Renal pelvis (tissue), 12 donors: ENCODE data around the gene ZNF503. TPM values are rescaled to one million over a fixed set of nuclear protein-coding genes. Genes with fewer than 3 reads are reported as not detected.

Source experiments
- DNase-seq: peaks from one replicate; pipeline ENCODE4 v3.0.0-alpha.2; 2013
- long read RNA-seq, 16 experiments: transcript quantifications; one replicate each; lab custom pipeline, GENCODE V29; 2026
- polyA plus RNA-seq, 3 donors: library from polyadenylated mRNA; unstranded; fragments of 120-200 nt; gene quantifications; one replicate each; pipeline ENCODE4 v1.2.1, GENCODE V29; 2013; ENCODE audit not compliant: insufficient read length in 3 of 3

ZNF503 gene, protein sequence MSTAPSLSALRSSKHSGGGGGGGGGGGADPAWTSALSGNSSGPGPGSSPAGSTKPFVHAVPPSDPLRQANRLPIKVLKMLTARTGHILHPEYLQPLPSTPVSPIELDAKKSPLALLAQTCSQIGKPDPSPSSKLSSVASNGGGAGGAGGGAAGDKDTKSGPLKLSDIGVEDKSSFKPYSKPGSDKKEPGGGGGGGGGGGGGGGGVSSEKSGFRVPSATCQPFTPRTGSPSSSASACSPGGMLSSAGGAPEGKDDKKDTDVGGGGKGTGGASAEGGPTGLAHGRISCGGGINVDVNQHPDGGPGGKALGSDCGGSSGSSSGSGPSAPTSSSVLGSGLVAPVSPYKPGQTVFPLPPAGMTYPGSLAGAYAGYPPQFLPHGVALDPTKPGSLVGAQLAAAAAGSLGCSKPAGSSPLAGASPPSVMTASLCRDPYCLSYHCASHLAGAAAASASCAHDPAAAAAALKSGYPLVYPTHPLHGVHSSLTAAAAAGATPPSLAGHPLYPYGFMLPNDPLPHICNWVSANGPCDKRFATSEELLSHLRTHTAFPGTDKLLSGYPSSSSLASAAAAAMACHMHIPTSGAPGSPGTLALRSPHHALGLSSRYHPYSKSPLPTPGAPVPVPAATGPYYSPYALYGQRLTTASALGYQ
- polyA plus RNA-seq = 10 to 100 TPM; 66.8 to 93.0 (median 75.9) TPM
- long read RNA-seq, donor 1, transcript ZNF503-201 (2 exons, 3,347 nt) = major isoform, 51 of 82 reads
- long read RNA-seq, donor 1, partial matches to known transcripts = 5 of 82 reads
- long read RNA-seq, donor 1, other reads (novel, unspliced or antisense) = 26 of 82 reads
- long read RNA-seq, donor 2, transcript ZNF503-201 (2 exons, 3,347 nt) = major isoform, 46 of 46 reads
- long read RNA-seq, donor 2, partial matches to known transcripts = 0 of 46 reads
- long read RNA-seq, donor 2, other reads (novel, unspliced or antisense) = 0 of 46 reads
- long read RNA-seq, donor 3, transcript ZNF503-201 (2 exons, 3,347 nt) = major isoform, 41 of 41 reads
- long read RNA-seq, donor 3, partial matches to known transcripts = 0 of 41 reads
- long read RNA-seq, donor 3, other reads (novel, unspliced or antisense) = 0 of 41 reads
- long read RNA-seq, donor 4, transcript ZNF503-201 (2 exons, 3,347 nt) = major isoform, 43 of 43 reads
- long read RNA-seq, donor 4, partial matches to known transcripts = 0 of 43 reads
- long read RNA-seq, donor 4, other reads (novel, unspliced or antisense) = 0 of 43 reads
- long read RNA-seq, donor 5, transcript ZNF503-201 (2 exons, 3,347 nt) = major isoform, 31 of 31 reads
- long read RNA-seq, donor 5, partial matches to known transcripts = 0 of 31 reads
- long read RNA-seq, donor 5, other reads (novel, unspliced or antisense) = 0 of 31 reads
- long read RNA-seq, donor 6, transcript ZNF503-201 (2 exons, 3,347 nt) = major isoform, 45 of 45 reads
- long read RNA-seq, donor 6, partial matches to known transcripts = 0 of 45 reads
- long read RNA-seq, donor 6, other reads (novel, unspliced or antisense) = 0 of 45 reads
- long read RNA-seq, donor 7, transcript ZNF503-201 (2 exons, 3,347 nt) = major isoform, 61 of 61 reads
- long read RNA-seq, donor 7, partial matches to known transcripts = 0 of 61 reads
- long read RNA-seq, donor 7, other reads (novel, unspliced or antisense) = 0 of 61 reads
- long read RNA-seq, donor 8, transcript ZNF503-201 (2 exons, 3,347 nt) = major isoform, 10 of 10 reads
- long read RNA-seq, donor 8, partial matches to known transcripts = 0 of 10 reads
- long read RNA-seq, donor 8, other reads (novel, unspliced or antisense) = 0 of 10 reads
- long read RNA-seq, donor 9, transcript ZNF503-201 (2 exons, 3,347 nt) = major isoform, 51 of 51 reads
- long read RNA-seq, donor 9, partial matches to known transcripts = 0 of 51 reads
- long read RNA-seq, donor 9, other reads (novel, unspliced or antisense) = 0 of 51 reads
- long read RNA-seq, donor 10, transcript ZNF503-201 (2 exons, 3,347 nt) = major isoform, 41 of 41 reads
- long read RNA-seq, donor 10, partial matches to known transcripts = 0 of 41 reads
- long read RNA-seq, donor 10, other reads (novel, unspliced or antisense) = 0 of 41 reads
- long read RNA-seq, donor 11, transcript ZNF503-201 (2 exons, 3,347 nt) = major isoform, 38 of 38 reads
- long read RNA-seq, donor 11, partial matches to known transcripts = 0 of 38 reads
- long read RNA-seq, donor 11, other reads (novel, unspliced or antisense) = 0 of 38 reads
- long read RNA-seq, donor 12, transcript ZNF503-201 (2 exons, 3,347 nt) = major isoform, 69 of 69 reads
- long read RNA-seq, donor 12, partial matches to known transcripts = 0 of 69 reads
- long read RNA-seq, donor 12, other reads (novel, unspliced or antisense) = 0 of 69 reads
- long read RNA-seq, donor 13, transcript ZNF503-201 (2 exons, 3,347 nt) = major isoform, 27 of 27 reads
- long read RNA-seq, donor 13, partial matches to known transcripts = 0 of 27 reads
- long read RNA-seq, donor 13, other reads (novel, unspliced or antisense) = 0 of 27 reads
- long read RNA-seq, donor 14 = 0 reads
- long read RNA-seq, donor 15, transcript ZNF503-201 (2 exons, 3,347 nt) = major isoform, 39 of 44 reads
- long read RNA-seq, donor 15, partial matches to known transcripts = 5 of 44 reads
- long read RNA-seq, donor 15, other reads (novel, unspliced or antisense) = 0 of 44 reads
- long read RNA-seq, donor 16, transcript ZNF503-201 (2 exons, 3,347 nt) = major isoform, 31 of 43 reads
- long read RNA-seq, donor 16, partial matches to known transcripts = 0 of 43 reads
- long read RNA-seq, donor 16, other reads (novel, unspliced or antisense) = 12 of 43 reads

DNA sequence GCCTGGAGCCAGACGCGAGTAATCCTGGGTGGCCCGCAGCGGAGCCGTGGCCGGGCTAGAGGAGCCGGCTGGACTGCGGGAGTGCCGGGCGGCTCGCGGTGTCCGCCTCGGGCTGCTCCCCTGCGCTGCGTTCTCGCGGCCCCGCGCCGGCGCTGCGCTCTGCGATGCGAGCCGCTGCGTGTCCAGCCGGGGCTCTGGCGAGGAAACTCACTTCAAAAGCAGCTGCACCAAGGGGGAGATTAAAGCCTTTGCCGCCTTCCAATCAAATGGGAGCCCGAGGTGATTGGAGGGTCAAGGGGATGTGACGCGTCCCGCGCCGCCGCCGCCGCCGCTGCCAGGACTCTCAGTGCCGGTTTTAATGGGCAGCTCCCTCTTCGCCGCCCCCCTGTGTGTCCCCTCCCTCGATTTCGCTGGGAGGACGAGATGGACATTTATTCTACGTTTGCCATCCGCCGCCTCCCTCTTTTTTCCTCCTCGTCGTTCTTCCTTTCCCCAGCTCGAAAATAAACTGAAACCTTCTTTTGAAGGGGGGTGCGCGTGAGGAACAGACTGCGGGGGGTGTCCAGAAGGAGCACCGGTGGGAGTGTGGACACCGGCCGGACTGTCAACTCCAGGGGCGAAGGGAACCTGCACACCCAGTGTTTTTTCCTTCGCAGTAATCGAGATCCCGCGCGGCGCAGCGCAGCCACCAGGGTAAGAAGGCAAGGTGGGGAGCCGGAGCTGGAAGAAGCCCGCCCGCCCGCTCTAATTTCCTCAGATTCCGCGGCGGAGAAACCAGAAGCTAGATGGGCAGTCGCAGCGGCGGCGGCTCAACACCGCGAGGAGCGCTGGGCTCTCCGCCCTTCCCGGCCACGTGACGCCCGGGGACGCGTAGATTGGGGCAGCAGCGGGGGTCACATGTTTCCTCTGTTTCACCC lies at the start of gene ZNF503:
Gene ZNF503, minus strand, starts transcription at position 196 of the 917 bp plus-strand sequence. CDS start 345 bp downstream, outside the sequence.
- DNase-seq = peak; percentile 99

DNA sequence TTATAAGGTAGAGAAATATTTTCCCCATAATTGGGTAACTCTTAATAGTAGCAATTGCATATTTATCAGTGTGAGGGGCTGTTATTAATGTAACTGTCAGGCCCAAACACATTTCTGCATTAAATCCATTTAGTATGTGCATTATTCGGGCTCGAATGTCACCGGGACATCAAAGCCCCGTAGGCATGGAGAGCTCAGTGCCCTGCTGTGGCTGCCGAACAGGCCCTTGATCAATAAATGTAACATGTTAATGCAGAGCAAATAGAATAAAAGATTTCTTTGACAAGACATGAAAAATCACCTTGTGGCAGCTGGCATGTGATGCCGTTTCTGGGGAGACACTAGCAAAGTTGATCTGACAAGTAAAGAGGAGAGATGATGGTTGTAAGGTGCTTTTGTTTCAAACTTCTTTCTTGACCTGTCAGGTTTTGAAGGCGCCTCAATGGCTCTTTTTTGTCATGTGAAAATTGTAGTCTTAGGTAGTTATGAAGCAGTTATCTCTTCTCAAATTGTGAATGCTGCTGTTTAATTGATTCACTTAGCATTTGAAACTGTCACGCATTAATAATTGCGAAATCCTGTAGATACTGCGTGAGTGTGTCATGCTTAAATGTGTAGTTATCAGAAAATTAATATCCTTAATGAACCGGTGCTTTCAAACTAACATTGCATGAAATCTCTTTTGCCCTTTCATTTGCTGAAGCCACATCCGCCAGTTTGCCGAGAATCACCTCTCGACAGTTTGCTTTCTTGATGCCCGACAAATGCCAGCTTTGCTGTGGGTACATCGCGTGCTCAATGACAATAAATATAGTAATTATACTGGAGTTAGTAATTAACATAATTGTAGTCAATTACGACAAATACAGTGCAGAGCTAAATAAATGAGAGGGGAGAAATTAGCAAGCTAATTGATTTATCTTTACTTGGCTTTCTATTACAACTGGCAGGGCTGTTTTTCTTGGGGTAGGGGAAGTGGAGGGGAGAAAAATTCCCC lies 49.4 kb upstream of the ZNF503 start:
- DNase-seq = no peak

DNA sequence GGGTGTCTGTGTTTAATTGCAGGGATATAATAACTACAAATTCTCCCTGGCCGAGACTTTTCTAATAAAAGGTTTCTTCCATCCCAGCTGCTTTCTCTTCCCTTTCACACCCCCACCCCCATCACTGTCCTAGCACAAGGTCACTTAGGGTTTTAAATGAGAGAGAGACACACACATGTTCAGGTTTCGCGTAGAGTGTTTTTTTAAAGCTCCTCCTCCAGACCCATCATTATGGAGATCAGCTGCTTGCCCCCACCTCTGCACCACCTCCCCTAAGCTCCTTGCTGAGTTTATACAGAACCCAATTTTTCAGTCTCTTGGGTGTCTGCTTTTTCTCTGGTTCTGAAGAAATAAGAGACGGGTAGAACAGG lies 48.5 kb upstream of the ZNF503 start:
- DNase-seq = no peak

DNA sequence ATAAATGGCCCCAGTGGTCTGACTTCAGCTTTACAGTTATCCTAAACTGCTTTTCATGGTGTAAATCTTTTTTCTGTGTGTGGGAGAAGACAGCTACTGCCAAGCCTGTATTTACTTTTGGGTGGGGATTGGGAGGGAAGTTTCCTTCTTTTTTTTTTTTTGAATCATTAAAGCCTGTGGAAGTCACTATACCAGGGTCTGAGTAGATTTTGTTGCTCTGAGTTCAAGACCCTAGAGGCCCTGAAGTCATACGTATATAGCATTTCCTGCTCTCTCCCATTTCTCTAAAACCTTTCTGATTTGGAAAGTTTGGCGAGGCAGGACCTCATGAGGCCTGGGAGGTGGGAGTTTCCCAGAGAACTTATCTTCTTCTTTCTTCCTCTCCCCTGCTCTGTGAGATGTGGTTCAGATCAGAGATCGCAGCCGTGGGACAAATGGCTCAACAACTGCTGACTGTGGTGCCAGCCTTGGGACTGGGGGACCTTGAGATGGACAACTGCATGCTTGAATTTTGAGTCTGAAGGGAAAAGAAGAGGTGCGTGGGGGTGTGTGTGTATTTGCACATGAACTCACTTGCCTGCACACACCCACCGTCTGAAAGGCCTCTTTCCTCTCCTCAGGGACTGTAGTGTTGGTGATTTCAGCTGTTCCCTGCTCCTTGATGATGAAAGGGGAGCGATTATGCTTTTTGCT lies 48.0 kb upstream of the ZNF503 start:
- peak; percentile 54 for DNase-seq

DNA sequence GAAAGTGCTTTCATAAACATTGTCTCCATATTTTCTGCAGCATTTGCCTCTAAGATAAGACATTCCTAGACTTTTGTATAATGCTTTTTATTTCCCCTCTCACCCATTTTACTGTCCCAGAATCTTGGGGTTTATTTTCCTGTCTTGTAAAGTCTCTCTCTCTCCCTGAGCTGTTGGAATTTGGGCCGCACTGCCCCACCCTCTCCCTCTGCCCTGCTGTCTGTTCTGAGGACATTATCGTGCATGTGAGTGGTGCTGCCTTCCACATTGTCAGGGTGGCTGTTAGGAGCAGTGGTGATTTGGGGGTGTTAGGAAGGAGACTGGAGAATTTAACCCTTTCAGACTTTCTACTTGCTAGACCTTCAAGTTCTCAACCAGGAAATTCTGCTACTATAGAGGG lies 46.6 kb upstream of the ZNF503 start:
- no peak for DNase-seq

DNA sequence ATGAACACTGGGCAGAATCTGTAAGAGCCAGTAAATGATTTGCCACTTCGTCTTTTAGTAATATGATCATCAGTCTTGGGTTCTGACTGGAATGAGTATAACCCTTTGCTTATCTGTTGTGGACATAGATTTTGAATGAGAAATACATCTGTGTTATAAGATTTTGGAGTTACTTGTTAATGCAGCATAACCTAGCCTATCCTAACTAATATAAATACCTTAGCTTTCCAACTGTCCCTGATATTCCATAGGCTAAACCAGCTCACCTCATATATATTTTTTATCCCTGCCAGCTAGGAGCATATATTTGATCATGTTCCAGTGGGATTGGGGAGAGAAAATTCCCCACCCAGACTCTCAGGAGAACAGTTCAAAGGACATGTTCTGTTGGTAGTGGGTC lies 44.9 kb upstream of the ZNF503 start:
- no peak for DNase-seq

DNA sequence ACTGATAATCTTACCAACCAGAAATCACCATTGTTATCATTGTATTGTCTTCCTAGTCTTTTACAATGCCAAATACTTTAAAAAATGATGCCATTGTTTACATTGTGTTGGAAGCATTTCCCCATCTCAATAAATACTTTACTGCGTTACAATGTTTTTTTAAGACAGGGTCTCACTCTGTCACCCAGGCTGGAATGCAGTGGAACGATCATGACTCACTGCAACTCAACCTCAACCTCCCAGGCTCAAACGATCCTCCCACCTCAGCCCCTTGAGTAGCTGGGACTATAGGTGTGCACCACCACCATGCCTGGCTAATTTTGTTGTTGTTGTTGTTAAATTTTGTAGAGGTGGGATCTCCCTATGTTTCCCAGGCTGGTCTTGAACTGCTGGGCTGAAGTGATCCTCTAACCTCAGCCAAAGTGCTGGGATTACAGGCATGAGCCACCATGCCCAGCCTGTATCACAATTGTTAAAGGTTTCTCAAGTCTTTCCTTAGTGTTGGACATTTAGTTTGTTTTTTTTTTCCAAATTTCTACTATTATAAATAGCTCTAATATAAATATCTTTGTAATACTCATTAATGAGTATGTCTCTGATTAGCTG lies 43.3 kb upstream of the ZNF503 start:
- no peak for DNase-seq

DNA sequence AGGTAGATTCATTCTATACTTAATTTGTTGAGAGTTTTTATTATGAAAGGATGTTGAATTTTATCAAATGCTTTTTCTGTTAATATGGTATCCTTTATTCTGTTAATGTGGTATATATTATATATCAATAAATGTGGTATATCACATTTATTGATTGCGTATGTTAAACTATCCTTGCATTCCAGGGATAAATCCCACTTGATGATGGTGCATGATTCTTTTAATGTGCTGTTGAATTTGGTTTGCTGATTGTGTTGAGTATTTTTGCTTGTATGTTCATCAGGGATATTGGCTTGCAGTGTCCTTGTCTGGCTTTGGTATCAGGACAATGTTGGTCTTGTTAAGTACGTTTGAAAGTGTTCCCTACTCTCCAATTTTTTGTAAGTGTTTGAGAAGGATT lies 41.8 kb upstream of the ZNF503 start:
- no peak for DNase-seq

DNA sequence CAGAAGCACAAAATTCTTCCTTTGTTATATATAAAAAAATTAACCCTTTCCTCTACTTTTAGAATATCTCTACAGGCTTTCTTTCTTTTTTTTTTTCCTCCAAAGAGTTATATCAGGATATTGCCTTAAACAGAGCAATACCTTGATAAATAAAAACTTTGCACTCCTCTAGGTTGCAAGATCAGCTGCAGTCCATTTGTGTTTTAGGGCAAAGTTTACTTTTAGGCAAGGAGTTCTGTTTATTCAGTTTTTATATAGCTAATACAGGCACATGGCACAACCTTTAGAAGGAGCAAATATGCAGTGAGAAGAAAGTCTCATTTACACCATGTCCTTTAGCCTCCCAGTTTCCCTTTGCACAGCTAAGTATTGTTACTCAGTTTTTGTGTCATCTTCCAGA lies 40.1 kb upstream of the ZNF503 start:
- DNase-seq = no peak

DNA sequence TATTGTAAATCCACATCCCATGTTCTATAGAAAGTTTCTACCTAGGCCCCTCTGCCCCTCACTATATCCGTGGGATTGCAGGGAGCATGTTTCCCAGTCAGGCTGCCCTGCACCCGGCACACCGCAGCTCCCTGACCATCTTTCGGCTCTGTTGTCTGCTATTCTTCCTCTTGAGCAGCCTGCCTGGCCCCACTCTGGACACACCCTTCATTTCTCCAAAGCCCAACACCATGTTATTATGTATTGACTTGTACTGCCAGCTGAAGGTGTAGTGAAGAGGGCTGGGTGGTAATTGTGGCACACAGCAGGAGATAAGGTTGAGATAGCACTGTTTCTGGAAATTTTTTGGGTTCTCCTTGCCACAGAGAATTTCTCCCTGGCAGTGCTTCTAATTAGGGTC lies 39.6 kb upstream of the ZNF503 start:
- DNase-seq = no peak

DNA sequence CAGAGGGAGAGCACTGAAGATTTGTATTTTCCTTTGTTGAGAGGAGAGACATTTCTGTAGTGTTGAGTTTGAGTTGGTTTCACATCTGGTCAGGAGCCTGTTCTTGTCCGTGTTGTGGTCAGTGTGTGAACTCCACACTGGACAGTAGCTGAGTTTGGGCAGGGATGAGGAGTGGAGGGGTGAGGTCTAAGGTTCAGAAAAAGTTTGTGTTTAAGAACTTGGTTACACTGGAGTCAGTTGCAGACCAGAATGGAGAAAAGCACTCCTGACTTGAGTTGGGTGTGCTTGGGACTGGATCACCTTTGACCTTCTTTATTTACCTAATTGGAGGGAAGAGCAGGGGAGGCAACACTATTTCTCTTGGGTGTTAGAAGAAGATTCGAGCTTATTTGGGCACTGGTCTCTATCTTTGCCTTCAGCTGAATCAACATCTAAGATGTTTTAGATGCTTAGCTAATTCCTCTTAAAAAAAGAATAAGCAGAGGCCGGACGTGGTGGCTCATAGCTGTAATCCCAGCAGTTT lies 38.8 kb upstream of the ZNF503 start:
- DNase-seq = no peak

DNA sequence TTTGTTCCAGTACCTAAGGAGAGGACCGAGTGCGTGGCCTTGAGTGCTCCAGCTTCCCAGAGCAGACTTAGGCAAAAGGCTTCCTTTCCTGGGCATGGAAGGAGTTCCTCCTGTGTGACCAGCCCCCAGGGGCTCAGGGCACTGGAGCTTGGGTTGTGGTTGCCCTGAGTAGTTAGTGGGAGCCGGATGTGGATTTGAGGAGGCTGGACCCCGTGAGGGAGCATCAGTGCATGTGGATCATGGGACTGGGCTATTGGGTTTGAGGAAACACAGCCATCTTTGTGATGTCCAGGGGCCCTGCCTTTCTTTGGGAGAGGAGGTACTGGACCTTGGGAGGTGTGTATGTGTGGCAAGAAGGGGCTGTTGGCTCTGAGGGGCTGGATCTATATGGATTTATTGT lies 38.2 kb upstream of the ZNF503 start:
- no peak for DNase-seq

DNA sequence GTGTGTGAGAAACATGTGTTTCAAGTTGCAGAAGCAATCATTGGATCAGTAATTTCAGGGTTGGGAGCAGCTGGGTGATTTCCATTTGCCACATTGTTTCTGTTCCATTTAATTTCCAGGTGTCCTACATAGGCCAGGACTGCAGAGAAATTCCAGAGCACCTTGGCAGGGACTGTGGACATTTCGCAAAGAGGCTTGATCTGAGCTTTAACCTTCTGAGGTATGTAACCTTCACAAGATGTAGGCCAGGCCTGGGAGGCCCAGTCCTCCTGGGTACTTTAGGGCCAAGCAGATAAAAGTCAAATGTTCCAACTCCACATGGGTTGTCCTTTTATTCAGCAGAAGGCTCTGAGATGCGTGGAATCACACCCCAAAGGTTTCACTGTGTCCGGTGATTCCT lies 36.7 kb upstream of the ZNF503 start:
- no peak for DNase-seq

DNA sequence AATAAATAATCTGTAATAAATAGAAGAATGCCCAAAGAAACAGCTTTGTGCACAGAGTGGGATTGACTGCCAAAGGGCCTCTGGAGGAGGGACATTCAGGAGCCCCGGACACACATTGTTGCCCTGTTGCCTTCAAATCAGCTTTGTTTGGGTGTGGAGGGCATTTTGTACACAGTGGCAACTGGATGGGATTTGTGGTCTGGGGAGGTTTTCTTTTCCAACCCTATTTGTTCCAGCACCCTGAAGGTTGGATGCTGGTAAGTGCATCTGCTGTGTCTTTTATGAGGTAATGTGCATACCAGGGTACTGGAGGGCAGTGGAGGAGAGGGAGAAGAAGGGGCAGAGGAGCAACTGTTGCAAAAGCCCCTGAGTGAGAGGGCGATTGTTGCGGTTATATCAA lies 36.1 kb upstream of the ZNF503 start:
- DNase-seq = no peak

DNA sequence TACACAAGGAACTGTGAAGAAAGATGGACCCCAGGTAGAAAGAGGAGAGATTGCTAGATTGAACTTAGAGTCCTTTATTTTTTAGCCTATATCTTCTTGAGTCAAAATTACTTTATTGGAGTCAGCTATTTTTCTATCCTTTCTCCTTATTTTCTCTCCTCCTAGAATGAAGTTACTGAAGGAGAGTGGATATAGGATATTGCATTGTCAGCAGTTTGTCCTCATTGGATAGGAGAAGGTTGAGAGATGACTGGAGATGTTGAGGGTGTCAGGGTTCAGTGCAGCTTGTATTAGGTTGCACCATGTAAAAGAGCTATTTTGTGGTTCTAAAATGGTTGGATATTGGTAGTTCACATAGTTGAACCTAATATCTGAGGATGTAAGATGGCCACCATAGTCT lies 35.3 kb upstream of the ZNF503 start:
- no peak for DNase-seq
